HS-27A (cell line): ENCODE measurements around the gene STARD3.

ENCODE experiments used
- DNase-seq: peaks from one replicate; pipeline ENCODE4 v3.0.0-alpha.2; 2012; ENCODE audit warnings: low read depth, missing footprints

STARD3 gene

GRCh38 chr17:39660397-39661385, 23.7 kb downstream of the STARD3 start:
- no peak for DNase-seq

- no peak for DNase-seq
Observed at GRCh38 chr17:39661744-39662541, 25.0 kb downstream of the STARD3 start.

- DNase-seq = no peak
Observed at GRCh38 chr17:39662551-39663339, 25.8 kb downstream of the STARD3 start.

GRCh38 chr17:39663340-39663687, 26.4 kb downstream of the STARD3 start:
- no peak for DNase-seq

- DNase-seq = no peak
Observed at GRCh38 chr17:39663688-39664580, 27.0 kb downstream of the STARD3 start.

GRCh38 chr17:39664581-39665561, 27.9 kb downstream of the STARD3 start, which contains the start of gene TCAP:
Gene TCAP, plus strand, starts transcription at chr17:39665349. Its CDS starts 11 bp downstream, at chr17:39665360.
- DNase-seq = no peak

- no peak for DNase-seq
Observed at GRCh38 chr17:39665642-39666224, 28.8 kb downstream of the STARD3 start.

GRCh38 chr17:39666231-39666600, 29.3 kb downstream of the STARD3 start:
- no peak for DNase-seq

GRCh38 chr17:39666601-39667261, 29.8 kb downstream of the STARD3 start:
- DNase-seq = no peak

GRCh38 chr17:39667262-39667944, 30.5 kb downstream of the STARD3 start:
- DNase-seq = no peak

GRCh38 chr17:39667945-39668924, 31.3 kb downstream of the STARD3 start, which contains the start of gene PNMT:
Gene PNMT, plus strand, starts transcription at chr17:39668453. Its CDS starts 23 bp downstream, at chr17:39668476.
- DNase-seq = no peak

GRCh38 chr17:39669897-39670735, 33.2 kb downstream of the STARD3 start:
- DNase-seq = no peak

GRCh38 chr17:39670746-39671145, 33.8 kb downstream of the STARD3 start:
- DNase-seq = no peak

GRCh38 chr17:39671651-39672521, 34.9 kb downstream of the STARD3 start:
- no peak for DNase-seq
